ENCODE data around the gene OGFR.

GRCh38 chr20:62766716-62767115, 37.9 kb upstream of the OGFR start:
- TF ChIP-seq SP1 (IDR thresholded peaks at IDR 0.05), result no peak
- no peak for TF ChIP-seq HDGF (IDR thresholded peaks at IDR 0.05; ENCODE audit: borderline replicate concordance)
- no peak for TF ChIP-seq TARDBP (IDR thresholded peaks at IDR 0.05)
- TF ChIP-seq ELF4 (IDR thresholded peaks at IDR 0.05), result no peak
- TF ChIP-seq NFRKB (IDR thresholded peaks at IDR 0.05), result no peak
- TF ChIP-seq FOXM1 (IDR thresholded peaks at IDR 0.05; ENCODE audit: borderline replicate concordance), result no peak
- no peak for TF ChIP-seq CTBP1 (IDR thresholded peaks at IDR 0.05; ENCODE audit: borderline replicate concordance)
- TF ChIP-seq LEF1 (IDR thresholded peaks at IDR 0.05; ENCODE audit: borderline replicate concordance), result no peak
- TF ChIP-seq FOXA1 (IDR thresholded peaks at IDR 0.05), result no peak
- no peak for TF ChIP-seq BHLHE40 (IDR thresholded peaks at IDR 0.05; ENCODE audit: borderline replicate concordance)

Data from HEK293T (cell line).